Lower leg skin (tissue), 3 donors: ENCODE measurements around the gene CDH13.

Source experiments
- CTCF ChIP-seq, 3 donors: fragments of 450-650 bp; IDR thresholded peaks; one replicate each; pipeline ENCODE4 v1.5.1; 2016; ENCODE audit warnings: antibody characterized with exemption in 3 of 3, mild to moderate bottlenecking in 3 of 3, moderate library complexity in 2 of 3
- POLR2A ChIP-seq, 2 donors: fragments of 450-650 bp; IDR thresholded peaks; one replicate each; pipeline ENCODE4 v1.6.1; 2016 to 2017; ENCODE audit warnings: antibody characterized with exemption in 2 of 2, mild to moderate bottlenecking in 1 of 2, moderate library complexity in 1 of 2

GRCh38 chr16:82726306-82726705, 99.5 kb downstream of the CDH13 start:
- no peak for TF ChIP-seq CTCF (IDR thresholded peaks at IDR 0.05)
- no peak for TF ChIP-seq POLR2A (IDR thresholded peaks at IDR 0.05)
